ENCODE measurements around the gene CLHC1.

GRCh38 chr2:55277310-55277709 lies 45.2 kb upstream of the CLHC1 start:
- TF ChIP-seq POLR2AphosphoS5 (IDR thresholded peaks at IDR 0.05; ENCODE audit: low read depth, low read length), result no peak
- no peak for TF ChIP-seq POLR2A (IDR thresholded peaks at IDR 0.05; ENCODE audit: low read depth, low read length)
- TF ChIP-seq TAF1 (IDR thresholded peaks at IDR 0.05; ENCODE audit: borderline replicate concordance, low read depth, low read length), result no peak
